ENCODE results near the gene NEO1.
"Not testable (repeated sequence)": the region's sequence is repeated elsewhere in the genome, so short reads cannot be mapped to it uniquely, and the experiment has no call there.

The NEO1 gene

GRCh38 chr15:73141216-73141900, 89.1 kb downstream of the NEO1 start:
- no peak for DNase-seq (ENCODE audit: low spot score)

GRCh38 chr15:73142802-73143762, 90.8 kb downstream of the NEO1 start:
- DNase-seq (ENCODE audit: low spot score) = no peak

GRCh38 chr15:73143763-73144155, 91.5 kb downstream of the NEO1 start:
- DNase-seq (ENCODE audit: low spot score) = no peak

- no peak for DNase-seq (ENCODE audit: low spot score)
Observed at GRCh38 chr15:73146419-73146818, 94.2 kb downstream of the NEO1 start.

GRCh38 chr15:73150831-73151230, 98.6 kb downstream of the NEO1 start:
- no peak for DNase-seq (ENCODE audit: low spot score)

- no peak for DNase-seq (ENCODE audit: low spot score)
Observed at GRCh38 chr15:73153024-73153423, 100.8 kb downstream of the NEO1 start.

GRCh38 chr15:73153447-73153846, 101.2 kb downstream of the NEO1 start:
- no peak for DNase-seq (ENCODE audit: low spot score)

GRCh38 chr15:73156431-73157191, 104.3 kb downstream of the NEO1 start:
- no peak for DNase-seq (ENCODE audit: low spot score)

- DNase-seq (ENCODE audit: low spot score) = no peak
Observed at GRCh38 chr15:73161546-73161945, 109.3 kb downstream of the NEO1 start.

GRCh38 chr15:73165435-73165834, 113.2 kb downstream of the NEO1 start:
- DNase-seq (ENCODE audit: low spot score) = no peak

- no peak for DNase-seq (ENCODE audit: low spot score)
Observed at GRCh38 chr15:73165844-73166243, 113.6 kb downstream of the NEO1 start.

- not testable (repeated sequence) for DNase-seq (ENCODE audit: low spot score)
Observed at GRCh38 chr15:73166711-73167110, 114.4 kb downstream of the NEO1 start.

GRCh38 chr15:73168487-73168886, 116.2 kb downstream of the NEO1 start:
- no peak for DNase-seq (ENCODE audit: low spot score)

GRCh38 chr15:73171711-73172110, 119.4 kb downstream of the NEO1 start:
- DNase-seq (ENCODE audit: low spot score) = no peak

GRCh38 chr15:73172508-73172907, 120.2 kb downstream of the NEO1 start:
- no peak for DNase-seq (ENCODE audit: low spot score)

GRCh38 chr15:73174171-73174570, 121.9 kb downstream of the NEO1 start:
- DNase-seq (ENCODE audit: low spot score) = no peak

GRCh38 chr15:73175382-73175781, 123.1 kb downstream of the NEO1 start:
- no peak for DNase-seq (ENCODE audit: low spot score)

GRCh38 chr15:73176598-73176997, 124.3 kb downstream of the NEO1 start:
- no peak for DNase-seq (ENCODE audit: low spot score)

- no peak for DNase-seq (ENCODE audit: low spot score)
Observed at GRCh38 chr15:73183071-73183470, 130.8 kb downstream of the NEO1 start.

GRCh38 chr15:73190189-73190601, 137.9 kb downstream of the NEO1 start:
- no peak for DNase-seq (ENCODE audit: low spot score)

GRCh38 chr15:73195166-73195565, 142.9 kb downstream of the NEO1 start:
- no peak for DNase-seq (ENCODE audit: low spot score)

- DNase-seq (ENCODE audit: low spot score) = no peak
Observed at GRCh38 chr15:73196113-73196512, 143.8 kb downstream of the NEO1 start.

- DNase-seq (ENCODE audit: low spot score) = no peak
Observed at GRCh38 chr15:73200339-73200738, 148.1 kb downstream of the NEO1 start.

All from HuH-7 (cell line).